ENCODE measurements around the gene NPFF.

GRCh38 chr12:53524476-53524875, 17.2 kb upstream of the NPFF start:
- TF ChIP-seq POLR2A (IDR thresholded peaks at IDR 0.05; ENCODE audit: low read depth, low read length), result no peak
- no peak for TF ChIP-seq REST (IDR thresholded peaks at IDR 0.05; ENCODE audit: low read depth, low read length)
- TF ChIP-seq ESRRA (IDR thresholded peaks at IDR 0.05; ENCODE audit: low read length), result no peak
- no peak for TF ChIP-seq SRF (IDR thresholded peaks at IDR 0.05; ENCODE audit: low read depth in 2 of 2, low read length in 2 of 2)
- TF ChIP-seq CTCF (IDR thresholded peaks at IDR 0.05 in 2 of 3, conservative IDR thresholded peaks at IDR 0.05 in 1 of 3; ENCODE audit: control insufficient read depth in 2 of 3, extremely low read depth in 1 of 3, insufficient read depth in 1 of 3, low read depth in 3 of 3, low read length in 3 of 3), result no peak
- TF ChIP-seq ZNF24 (IDR thresholded peaks at IDR 0.05), result no peak
- TF ChIP-seq RAD51 (IDR thresholded peaks at IDR 0.05), result no peak
- TF ChIP-seq EP300 (IDR thresholded peaks at IDR 0.05; ENCODE audit: borderline replicate concordance in 1 of 2, control insufficient read depth in 1 of 2, low read depth in 2 of 2, low read length in 2 of 2), result no peak
- no peak for TF ChIP-seq TCF12 (IDR thresholded peaks at IDR 0.05; ENCODE audit: low read depth, low read length)
- no peak for TF ChIP-seq BMI1 (IDR thresholded peaks at IDR 0.05; ENCODE audit: borderline replicate concordance)
- TF ChIP-seq MXI1 (IDR thresholded peaks at IDR 0.05; ENCODE audit: low read depth, low read length), result no peak

All from GM12878 (cell line).